ENCODE data around the gene SLC44A4. TPM values are rescaled to one million over a fixed set of nuclear protein-coding genes. Genes with fewer than 3 reads are reported as not detected.
A peak's percentile ranks its signal among the peaks of the same experiment; 100 is the strongest.

SLC44A4 gene
- total RNA-seq, 1 donor from 2014 or later, result 2.9 TPM

GRCh38 chr6:31900917-31901414 lies 22.2 kb upstream of the SLC44A4 start:
- peak; percentile 5 for ATAC-seq

GRCh38 chr6:31899882-31900722 lies 21.3 kb upstream of the SLC44A4 start:
- no peak for ATAC-seq

GRCh38 chr6:31899215-31899614 lies 20.4 kb upstream of the SLC44A4 start:
- no peak for ATAC-seq

- peak; percentile 25 for ATAC-seq
Measured at GRCh38 chr6:31898383-31899011, 19.7 kb upstream of the SLC44A4 start.

- ATAC-seq, result peak; percentile 66
Measured at GRCh38 chr6:31897612-31898382, 19.0 kb upstream of the SLC44A4 start, which contains the start of gene EHMT2. EHMT2 (minus strand) TSS chr6:31897698; CDS start chr6:31897677, 21 bp downstream.

GRCh38 chr6:31896856-31897611 lies 18.2 kb upstream of the SLC44A4 start:
- ATAC-seq, result no peak

GRCh38 chr6:31896493-31896855 lies 17.7 kb upstream of the SLC44A4 start:
- ATAC-seq, result no peak

GRCh38 chr6:31892821-31893220 lies 14.0 kb upstream of the SLC44A4 start:
- no peak for ATAC-seq

GRCh38 chr6:31889331-31889972 lies 10.7 kb upstream of the SLC44A4 start:
- ATAC-seq, result no peak

- ATAC-seq, result peak; percentile 28
Measured at GRCh38 chr6:31888276-31889258, 9.8 kb upstream of the SLC44A4 start.

- ATAC-seq, result no peak
Measured at GRCh38 chr6:31887173-31888007, 8.6 kb upstream of the SLC44A4 start.

- ATAC-seq, result no peak
Measured at GRCh38 chr6:31886541-31886991, 7.8 kb upstream of the SLC44A4 start.

GRCh38 chr6:31884528-31885035 lies 5.8 kb upstream of the SLC44A4 start:
- ATAC-seq, result no peak

- ATAC-seq, result no peak
Measured at GRCh38 chr6:31883676-31884075, 4.9 kb upstream of the SLC44A4 start.

GRCh38 chr6:31882344-31882743 lies 3.5 kb upstream of the SLC44A4 start:
- no peak for ATAC-seq

GRCh38 chr6:31881136-31881859 lies 2.5 kb upstream of the SLC44A4 start:
- ATAC-seq, result no peak

- no peak for ATAC-seq
Measured at GRCh38 chr6:31880616-31881015, 1.8 kb upstream of the SLC44A4 start.

- ATAC-seq, result no peak
Measured at GRCh38 chr6:31879901-31880300, 1.1 kb upstream of the SLC44A4 start.
